AG09309 (cell line): ENCODE measurements around the gene ADAMTS12.

Source experiments
- DNase-seq: peaks from one replicate; pipeline ENCODE4 v3.0.0-alpha.2; 2010; ENCODE audit warnings: low read depth
- H3K4me3 ChIP-seq: 2 replicates; pipeline ENCODE4 v1.5.1; 2011; ENCODE audit warnings: mild to moderate bottlenecking, low read depth, low read length, moderate library complexity; ENCODE audit not compliant: control insufficient read depth
- CTCF ChIP-seq: IDR thresholded peaks from 2 replicates; pipeline ENCODE4 v1.5.1; 2011; ENCODE audit warnings: mild to moderate bottlenecking, low read depth, low read length, inconsistent platforms; ENCODE audit not compliant: insufficient read depth, control insufficient read depth; ENCODE audit errors: missing control alignments

ADAMTS12 gene

GRCh38 chr5:33487236-33487635, 404.6 kb downstream of the ADAMTS12 start:
- H3K4me3 ChIP-seq, result no peak overlapping the region
- no peak for TF ChIP-seq CTCF
- DNase-seq, result no peak

GRCh38 chr5:33482335-33482734, 409.5 kb downstream of the ADAMTS12 start:
- no peak for TF ChIP-seq CTCF
- no peak for DNase-seq
- no peak overlapping the region for H3K4me3 ChIP-seq

GRCh38 chr5:33480876-33481275, 410.9 kb downstream of the ADAMTS12 start:
- no peak for DNase-seq
- no peak for TF ChIP-seq CTCF
- no peak overlapping the region for H3K4me3 ChIP-seq

- no peak for TF ChIP-seq CTCF
- H3K4me3 ChIP-seq, result no peak overlapping the region
- no peak for DNase-seq
Measured at GRCh38 chr5:33479311-33479710, 412.5 kb downstream of the ADAMTS12 start.

- TF ChIP-seq CTCF, result no peak
Measured at GRCh38 chr5:33477816-33478215, 414.0 kb downstream of the ADAMTS12 start.

GRCh38 chr5:33476992-33477391, 414.8 kb downstream of the ADAMTS12 start:
- no peak for DNase-seq
- no peak for TF ChIP-seq CTCF
- H3K4me3 ChIP-seq, result no peak overlapping the region

More at GRCh38 chr5:33477816-33478215, 414.0 kb downstream of the ADAMTS12 start:
- no peak for DNase-seq
- H3K4me3 ChIP-seq, result no peak overlapping the region

GRCh38 chr5:33475706-33476105, 416.1 kb downstream of the ADAMTS12 start:
- no peak for TF ChIP-seq CTCF

More at GRCh38 chr5:33475706-33476105, 416.1 kb downstream of the ADAMTS12 start:
- DNase-seq, result no peak
- no peak overlapping the region for H3K4me3 ChIP-seq
